Activated naive CD4-positive, alpha-beta T cell treated with anti-CD3 and anti-CD28 coated beads, Interleukin-2, amount 50 U/mL, for 24 hours (primary cell): ENCODE measurements around the gene MYLK2.
"Not testable (repeated sequence)": the region's sequence is repeated elsewhere in the genome, so short reads cannot be mapped to it uniquely, and the experiment has no call there.

Experiments
- H3K27ac Mint-ChIP-seq: one replicate; pipeline ENCODE4 v1.8.0; 2021; ENCODE audit warnings: mild to moderate bottlenecking, mixed read lengths
- H3K27me3 Mint-ChIP-seq: one replicate; pipeline ENCODE4 v1.8.0; 2021; ENCODE audit warnings: mixed read lengths
- H3K36me3 Mint-ChIP-seq: one replicate; pipeline ENCODE4 v1.8.0; 2021; ENCODE audit warnings: mixed read lengths
- H3K4me1 Mint-ChIP-seq: one replicate; pipeline ENCODE4 v1.8.0; 2021; ENCODE audit warnings: mixed read lengths
- H3K4me3 Mint-ChIP-seq: one replicate; pipeline ENCODE4 v1.8.0; 2021; ENCODE audit warnings: mild to moderate bottlenecking, mixed read lengths
- H3K9me3 Mint-ChIP-seq: one replicate; pipeline ENCODE4 v1.8.0; 2021; ENCODE audit warnings: mixed read lengths

MYLK2 gene

GRCh38 chr20:31809661-31810060, 9.5 kb upstream of the MYLK2 start:
- Mint-ChIP-seq H3K36me3 (no peaks in the 10 kb centered on the region), H3K4me3 (no peak overlapping the region), H3K27ac (no peak overlapping the region), H3K27me3 (no peaks in the 10 kb centered on the region), H3K4me1 (no peaks in the 10 kb centered on the region), H3K9me3 (no peaks in the 10 kb centered on the region)

GRCh38 chr20:31811198-31811597, 8.0 kb upstream of the MYLK2 start:
- Mint-ChIP-seq H3K4me1 (no peaks in the 10 kb centered on the region), H3K27ac (no peak overlapping the region), H3K4me3 (no peak overlapping the region), H3K9me3 (no peaks in the 10 kb centered on the region), H3K36me3 (no peaks in the 10 kb centered on the region), H3K27me3 (no peaks in the 10 kb centered on the region)

GRCh38 chr20:31811796-31812728, 7.1 kb upstream of the MYLK2 start:
- no peaks in the 10 kb centered on the region for H3K9me3 Mint-ChIP-seq
- H3K27ac Mint-ChIP-seq: no peak overlapping the region
- H3K4me1 Mint-ChIP-seq: no peaks in the 10 kb centered on the region
- no peak overlapping the region for H3K4me3 Mint-ChIP-seq
- H3K36me3 Mint-ChIP-seq: no peaks in the 10 kb centered on the region
- no peaks in the 10 kb centered on the region for H3K27me3 Mint-ChIP-seq

- Mint-ChIP-seq H3K27me3 (no peaks in the 10 kb centered on the region), H3K9me3 (no peaks in the 10 kb centered on the region), H3K36me3 (no peaks in the 10 kb centered on the region), H3K4me1 (no peaks in the 10 kb centered on the region), H3K4me3 (no peak overlapping the region), H3K27ac (no peak overlapping the region)
Measured at GRCh38 chr20:31813611-31814010, 5.5 kb upstream of the MYLK2 start.

GRCh38 chr20:31814142-31814541, 5.0 kb upstream of the MYLK2 start:
- not testable (repeated sequence) for H3K9me3 Mint-ChIP-seq, H3K36me3 Mint-ChIP-seq, H3K27me3 Mint-ChIP-seq, H3K27ac Mint-ChIP-seq, H3K4me3 Mint-ChIP-seq, H3K4me1 Mint-ChIP-seq

- no peak overlapping the region for H3K4me3 Mint-ChIP-seq
- no peaks in the 10 kb centered on the region for H3K36me3 Mint-ChIP-seq
- no peaks in the 10 kb centered on the region for H3K4me1 Mint-ChIP-seq
- no peak overlapping the region for H3K27ac Mint-ChIP-seq
- H3K27me3 Mint-ChIP-seq: no peaks in the 10 kb centered on the region
- H3K9me3 Mint-ChIP-seq: no peaks in the 10 kb centered on the region
Measured at GRCh38 chr20:31815408-31816188, 3.6 kb upstream of the MYLK2 start.

- Mint-ChIP-seq H3K4me1 (no peaks in the 10 kb centered on the region), H3K27ac (no peak overlapping the region), H3K9me3 (no peaks in the 10 kb centered on the region), H3K4me3 (no peak overlapping the region), H3K27me3 (no peaks in the 10 kb centered on the region), H3K36me3 (no peaks in the 10 kb centered on the region)
Measured at GRCh38 chr20:31816221-31816620, 2.9 kb upstream of the MYLK2 start.

GRCh38 chr20:31817461-31817860, 1.7 kb upstream of the MYLK2 start:
- peaks cover 4% of the 10 kb centered on the region for H3K4me1 Mint-ChIP-seq
- H3K27me3 Mint-ChIP-seq: no peaks in the 10 kb centered on the region
- H3K27ac Mint-ChIP-seq: no peak overlapping the region
- no peaks in the 10 kb centered on the region for H3K36me3 Mint-ChIP-seq
- H3K4me3 Mint-ChIP-seq: no peak overlapping the region
- no peaks in the 10 kb centered on the region for H3K9me3 Mint-ChIP-seq

- Mint-ChIP-seq H3K27ac (no peak overlapping the region), H3K4me1 (peaks cover 7% of the 10 kb centered on the region), H3K27me3 (no peaks in the 10 kb centered on the region), H3K36me3 (no peaks in the 10 kb centered on the region), H3K4me3 (no peak overlapping the region), H3K9me3 (no peaks in the 10 kb centered on the region)
Measured at GRCh38 chr20:31818376-31818908, 714 bp upstream of the MYLK2 start.

- no peaks in the 10 kb centered on the region for H3K27me3 Mint-ChIP-seq
- no peaks in the 10 kb centered on the region for H3K9me3 Mint-ChIP-seq
- no peak overlapping the region for H3K27ac Mint-ChIP-seq
- no peaks in the 10 kb centered on the region for H3K36me3 Mint-ChIP-seq
- H3K4me3 Mint-ChIP-seq: no peak overlapping the region
- H3K4me1 Mint-ChIP-seq: peaks cover 7% of the 10 kb centered on the region
Measured at GRCh38 chr20:31820228-31820627, 1.1 kb downstream of the MYLK2 start.

- Mint-ChIP-seq H3K27me3 (no peaks in the 10 kb centered on the region), H3K9me3 (no peaks in the 10 kb centered on the region), H3K36me3 (no peaks in the 10 kb centered on the region), H3K4me3 (no peak overlapping the region), H3K4me1 (peaks cover 7% of the 10 kb centered on the region), H3K27ac (peak overlapping the region; percentile 25)
Measured at GRCh38 chr20:31821427-31821826, 2.3 kb downstream of the MYLK2 start.

- Mint-ChIP-seq H3K4me1 (peaks cover 7% of the 10 kb centered on the region), H3K36me3 (no peaks in the 10 kb centered on the region), H3K27ac (no peak overlapping the region), H3K27me3 (no peaks in the 10 kb centered on the region), H3K4me3 (no peak overlapping the region), H3K9me3 (no peaks in the 10 kb centered on the region)
Measured at GRCh38 chr20:31822421-31823330, 3.5 kb downstream of the MYLK2 start.

GRCh38 chr20:31823360-31824124, 4.4 kb downstream of the MYLK2 start:
- Mint-ChIP-seq H3K27ac (no peak overlapping the region), H3K4me3 (no peak overlapping the region)

GRCh38 chr20:31824125-31824485, 4.9 kb downstream of the MYLK2 start:
- no peak overlapping the region for H3K4me3 Mint-ChIP-seq
- peaks cover 7% of the 10 kb centered on the region for H3K4me1 Mint-ChIP-seq
- no peak overlapping the region for H3K27ac Mint-ChIP-seq
- H3K9me3 Mint-ChIP-seq: no peaks in the 10 kb centered on the region
- H3K27me3 Mint-ChIP-seq: no peaks in the 10 kb centered on the region
- H3K36me3 Mint-ChIP-seq: no peaks in the 10 kb centered on the region

More at GRCh38 chr20:31823360-31824124, 4.4 kb downstream of the MYLK2 start:
- no peaks in the 10 kb centered on the region for H3K36me3 Mint-ChIP-seq
- no peaks in the 10 kb centered on the region for H3K9me3 Mint-ChIP-seq
- peaks cover 7% of the 10 kb centered on the region for H3K4me1 Mint-ChIP-seq
- no peaks in the 10 kb centered on the region for H3K27me3 Mint-ChIP-seq
